SK-N-SH treated with all-trans-retinoic acid at 6 μM for 48 hours (cell line): ENCODE data around the gene SCGB1C2.
A peak's percentile ranks its signal among the peaks of the same experiment; 100 is the strongest.
"Not testable (repeated sequence)": the region's sequence is repeated elsewhere in the genome, so short reads cannot be mapped to it uniquely, and the experiment has no call there.

Experiments
- ATAC-seq: fragments of 200-7000 bp; cut with Tn5 transposase; 3 replicates; pipeline ENCODE4 v1.9.1; 2020; ENCODE audit warnings: mild to moderate bottlenecking, moderate library complexity
- ARNTL ChIP-seq: fragments of 450-650 bp; formaldehyde crosslinking; IDR thresholded peaks from 2 replicates; pipeline ENCODE4 v1.5.0; 2020; ENCODE audit warnings: low read depth, mild to moderate bottlenecking, moderate library complexity, borderline replicate concordance
- CREB5 ChIP-seq: fragments of 250-450 bp; sonication (Bioruptor Pico); IDR thresholded peaks from 2 replicates; pipeline ENCODE4 v1.5.1; 2020; ENCODE audit warnings: low read depth, mild to moderate bottlenecking, moderate library complexity
- CSDC2 ChIP-seq: fragments of 250-450 bp; sonication (Bioruptor Pico); IDR thresholded peaks from 2 replicates; pipeline ENCODE4 v1.5.0; 2020; ENCODE audit warnings: mild to moderate bottlenecking, moderate library complexity
- CSRNP3 ChIP-seq: fragments of 250-450 bp; sonication (Bioruptor Pico); IDR thresholded peaks from 2 replicates; pipeline ENCODE4 v1.5.1; 2021; ENCODE audit warnings: mild to moderate bottlenecking, moderate library complexity
- ESRRG ChIP-seq: fragments of 250-450 bp; sonication (Bioruptor Pico); IDR thresholded peaks from 2 replicates; pipeline ENCODE4 v1.6.1; 2021; ENCODE audit warnings: mild to moderate bottlenecking
- ISL1 ChIP-seq: fragments of 250-450 bp; sonication (Bioruptor Pico); IDR thresholded peaks from 2 replicates; pipeline ENCODE4 v2.1.2; 2022; ENCODE audit warnings: mild to moderate bottlenecking, moderate library complexity
- PATZ1 ChIP-seq: fragments of 250-450 bp; sonication (Bioruptor Pico); IDR thresholded peaks from 2 replicates; pipeline ENCODE4 v1.8.0; 2020; ENCODE audit warnings: mild to moderate bottlenecking, moderate library complexity, borderline replicate concordance
- RARB ChIP-seq: fragments of 250-450 bp; sonication (Bioruptor Pico); IDR thresholded peaks from 2 replicates; pipeline ENCODE4 v1.8.0; 2021; ENCODE audit warnings: mild to moderate bottlenecking, moderate library complexity
- SNAI2 ChIP-seq: fragments of 250-450 bp; sonication (Bioruptor Pico); IDR thresholded peaks from 2 replicates; pipeline ENCODE4 v1.5.0; 2020; ENCODE audit warnings: mild to moderate bottlenecking, moderate library complexity
- TCF4 ChIP-seq: fragments of 250-450 bp; sonication (Bioruptor Pico); IDR thresholded peaks from 2 replicates; pipeline ENCODE4 v1.8.0; 2021; ENCODE audit warnings: mild to moderate bottlenecking, moderate library complexity, borderline replicate concordance
- TOX ChIP-seq: fragments of 250-450 bp; sonication (Bioruptor Pico); IDR thresholded peaks from 2 replicates; pipeline ENCODE4 v1.8.0; 2021; ENCODE audit warnings: mild to moderate bottlenecking, moderate library complexity, borderline replicate concordance
- TSHZ2 ChIP-seq: fragments of 250-450 bp; sonication (Bioruptor Pico); IDR thresholded peaks from 2 replicates; pipeline ENCODE4 v1.5.0; 2020; ENCODE audit warnings: mild to moderate bottlenecking, moderate library complexity
- ZFP3 ChIP-seq: fragments of 250-450 bp; sonication (Bioruptor Pico); IDR thresholded peaks from 2 replicates; pipeline ENCODE4 v1.5.0; 2020; ENCODE audit warnings: mild to moderate bottlenecking, moderate library complexity
- ZFP30 ChIP-seq: fragments of 450-650 bp; formaldehyde crosslinking; IDR thresholded peaks from 2 replicates; pipeline ENCODE4 v1.5.0; 2022; ENCODE audit warnings: mild to moderate bottlenecking, moderate library complexity
- ZNF70 ChIP-seq: fragments of 450-650 bp; formaldehyde crosslinking; IDR thresholded peaks from 2 replicates; pipeline ENCODE4 v1.5.0; 2020; ENCODE audit warnings: mild to moderate bottlenecking, moderate library complexity
- ZNF8 ChIP-seq: fragments of 450-650 bp; formaldehyde crosslinking; IDR thresholded peaks from 2 replicates; pipeline ENCODE4 v1.5.0; 2020; ENCODE audit warnings: mild to moderate bottlenecking, moderate library complexity

SCGB1C2 gene

GRCh38 chr17:164303-165235 lies 27.2 kb downstream of the SCGB1C2 start:
- ATAC-seq = peak; percentile 78
- no peak for TF ChIP-seq TOX
- no peak for TF ChIP-seq PATZ1
- no peak for TF ChIP-seq ZNF8
- TF ChIP-seq CREB5 (CRISPR knock-in tag) = no peak
- no peak for TF ChIP-seq RARB
- TF ChIP-seq ZFP3 (CRISPR knock-in tag) = no peak
- no peak for TF ChIP-seq ARNTL (CRISPR knock-in tag)
- no peak for TF ChIP-seq SNAI2 (CRISPR knock-in tag)
- TF ChIP-seq TCF4 (CRISPR knock-in tag) = no peak
- no peak for TF ChIP-seq ISL1 (CRISPR knock-in tag)
- no peak for TF ChIP-seq ZFP30 (CRISPR knock-in tag)

- no peak for ATAC-seq
- TF ChIP-seq ZNF70 (CRISPR knock-in tag) = no peak
- TF ChIP-seq TSHZ2 (CRISPR knock-in tag) = no peak
- TF ChIP-seq SNAI2 (CRISPR knock-in tag) = no peak
Observed at GRCh38 chr17:165939-166338, 28.6 kb downstream of the SCGB1C2 start.

- not testable (repeated sequence) for ATAC-seq
Observed at GRCh38 chr17:168614-169013, 31.2 kb downstream of the SCGB1C2 start.

- no peak for TF ChIP-seq TSHZ2 (CRISPR knock-in tag)
- TF ChIP-seq ZNF70 (CRISPR knock-in tag) = no peak
- no peak for TF ChIP-seq CSDC2
- no peak for TF ChIP-seq TCF4 (CRISPR knock-in tag)
- no peak for TF ChIP-seq ARNTL (CRISPR knock-in tag)
- TF ChIP-seq ISL1 (CRISPR knock-in tag) = no peak
- no peak for TF ChIP-seq CSRNP3
- no peak for TF ChIP-seq ESRRG (CRISPR knock-in tag)
- no peak for TF ChIP-seq CREB5 (CRISPR knock-in tag)
- ATAC-seq = no peak
Observed at GRCh38 chr17:170130-170670, 32.8 kb downstream of the SCGB1C2 start.
